HEK293T (cell line): Measurements from ENCODE around the gene SLC19A1.

Experiments used
- TARDBP ChIP-seq: fragments of 450-650 bp; IDR thresholded peaks from 2 replicates; pipeline ENCODE4 v1.6.1; 2016
- ZNF384 ChIP-seq: fragments of 450-650 bp; IDR thresholded peaks from 2 replicates; pipeline ENCODE4 v1.6.1; 2016

- TF ChIP-seq TARDBP (no peak), ZNF384 (no peak)
Measured at GRCh38 chr21:45473496-45474322, 68.5 kb downstream of the SLC19A1 start.
